Measurements from ENCODE around the gene PEX26.

PEX26 gene

GRCh38 chr22:18044548-18045271 lies 33.1 kb upstream of the PEX26 start:
- no peak overlapping the region for H3K4me3 ChIP-seq (ENCODE audit: low read length, poor library complexity, severe bottlenecking)
- TF ChIP-seq CTCF (conservative IDR thresholded peaks at IDR 0.05; ENCODE audit: low read length) = no peak
- H3K4me1 ChIP-seq (ENCODE audit: insufficient read depth, low read length, poor library complexity, severe bottlenecking) = no peaks in the 10 kb centered on the region
- no peaks in the 10 kb centered on the region for H4K20me1 ChIP-seq (ENCODE audit: insufficient read depth, low read length, poor library complexity, severe bottlenecking)
- no peak overlapping the region for H3K9ac ChIP-seq (ENCODE audit: low read depth, low read length, poor library complexity, severe bottlenecking)
- H3F3A ChIP-seq (ENCODE audit: low read depth) = no peaks in the 10 kb centered on the region
- no peaks in the 10 kb centered on the region for H3K79me2 ChIP-seq (ENCODE audit: insufficient read depth, low read length)
- no peaks in the 10 kb centered on the region for H3K9me3 ChIP-seq (ENCODE audit: insufficient read depth, low read depth, low read length)
- H3K27me3 ChIP-seq (ENCODE audit: insufficient read depth, low read length, poor library complexity, severe bottlenecking) = no peaks in the 10 kb centered on the region
- no peak overlapping the region for H2AFZ ChIP-seq (ENCODE audit: low read length)
- H3K36me3 ChIP-seq (ENCODE audit: insufficient read depth, low read length) = no peaks in the 10 kb centered on the region
- no peaks in the 10 kb centered on the region for H3K9me2 ChIP-seq (replicated peaks; ENCODE audit: low read depth, low read length)
- H3K4me2 ChIP-seq (ENCODE audit: low read depth, low read length, poor library complexity, severe bottlenecking) = no peak overlapping the region

- H3K79me2 ChIP-seq (ENCODE audit: insufficient read depth, low read length) = no peaks in the 10 kb centered on the region
- TF ChIP-seq EZH2phosphoT487 (IDR thresholded peaks at IDR 0.05; ENCODE audit: borderline replicate concordance) (no peak), CTCF (conservative IDR thresholded peaks at IDR 0.05; ENCODE audit: low read length) (no peak)
- no peaks in the 10 kb centered on the region for H3K9me3 ChIP-seq (ENCODE audit: insufficient read depth, low read depth, low read length)
- H3K4me2 ChIP-seq (ENCODE audit: low read depth, low read length, poor library complexity, severe bottlenecking) = no peak overlapping the region
- H3F3A ChIP-seq (ENCODE audit: low read depth) = no peaks in the 10 kb centered on the region
- no peak overlapping the region for H2AFZ ChIP-seq (ENCODE audit: low read length)
- H3K4me3 ChIP-seq (ENCODE audit: low read length, poor library complexity, severe bottlenecking) = no peak overlapping the region
- H4K20me1 ChIP-seq (ENCODE audit: insufficient read depth, low read length, poor library complexity, severe bottlenecking) = no peaks in the 10 kb centered on the region
- no peaks in the 10 kb centered on the region for H3K27me3 ChIP-seq (ENCODE audit: insufficient read depth, low read length, poor library complexity, severe bottlenecking)
- H3K9ac ChIP-seq (ENCODE audit: low read depth, low read length, poor library complexity, severe bottlenecking) = no peak overlapping the region
- H3K4me1 ChIP-seq (ENCODE audit: insufficient read depth, low read length, poor library complexity, severe bottlenecking) = no peaks in the 10 kb centered on the region
- H3K36me3 ChIP-seq (ENCODE audit: insufficient read depth, low read length) = no peaks in the 10 kb centered on the region
- no peaks in the 10 kb centered on the region for H3K9me2 ChIP-seq (replicated peaks; ENCODE audit: low read depth, low read length)
These were observed 32.0 kb upstream of the PEX26 start for GRCh38 chr22:18045794-18046193.

- no peaks in the 10 kb centered on the region for H3K4me1 ChIP-seq (ENCODE audit: insufficient read depth, low read length, poor library complexity, severe bottlenecking)
- no peak overlapping the region for H3K4me3 ChIP-seq (ENCODE audit: low read length, poor library complexity, severe bottlenecking)
- H2AFZ ChIP-seq (ENCODE audit: low read length) = no peak overlapping the region
- no peak overlapping the region for H3K4me2 ChIP-seq (ENCODE audit: low read depth, low read length, poor library complexity, severe bottlenecking)
- no peak overlapping the region for H3K9ac ChIP-seq (ENCODE audit: low read depth, low read length, poor library complexity, severe bottlenecking)
- H3K79me2 ChIP-seq (ENCODE audit: insufficient read depth, low read length) = no peaks in the 10 kb centered on the region
- H3K27me3 ChIP-seq (ENCODE audit: insufficient read depth, low read length, poor library complexity, severe bottlenecking) = no peaks in the 10 kb centered on the region
- no peak for TF ChIP-seq CTCF (conservative IDR thresholded peaks at IDR 0.05; ENCODE audit: low read length)
- no peak for TF ChIP-seq EZH2phosphoT487 (IDR thresholded peaks at IDR 0.05; ENCODE audit: borderline replicate concordance)
- H3K9me3 ChIP-seq (ENCODE audit: insufficient read depth, low read depth, low read length) = no peaks in the 10 kb centered on the region
- H3F3A ChIP-seq (ENCODE audit: low read depth) = no peaks in the 10 kb centered on the region
- no peaks in the 10 kb centered on the region for H3K36me3 ChIP-seq (ENCODE audit: insufficient read depth, low read length)
- H3K9me2 ChIP-seq (replicated peaks; ENCODE audit: low read depth, low read length) = no peaks in the 10 kb centered on the region
- H4K20me1 ChIP-seq (ENCODE audit: insufficient read depth, low read length, poor library complexity, severe bottlenecking) = no peaks in the 10 kb centered on the region
These were observed 29.7 kb upstream of the PEX26 start for GRCh38 chr22:18048041-18048440.
